CD14-positive monocyte (primary cell): ENCODE measurements around the gene AQP12B. TPM values are rescaled to one million over a fixed set of nuclear protein-coding genes. Genes with fewer than 3 reads are reported as not detected.

Experiments
- DNase-seq, 3 donors: peaks; one replicate each; pipeline ENCODE4 v3.0.0-alpha.2; 2011 to 2022
- H2AFZ ChIP-seq: 2 replicates; pipeline ENCODE4 v1.6.0; 2012; ENCODE audit warnings: mild to moderate bottlenecking, low read depth, low read length, inconsistent platforms; ENCODE audit not compliant: insufficient read depth, poor library complexity, severe bottlenecking
- H3K27ac ChIP-seq, 2 donors: 1 replicate in 1 of 2; 2 replicates in 1 of 2; pipeline ENCODE4 v1.5.1; 2012 to 2013; ENCODE audit warnings: low read length in 2 of 2, control low read depth in 1 of 2, inconsistent platforms in 1 of 2, low read depth in 1 of 2, mild to moderate bottlenecking in 1 of 2
- H3K27me3 ChIP-seq, 2 donors: one replicate each; pipeline versions ENCODE4 v1.6.0 to v1.6.1; 2011 to 2013; ENCODE audit warnings: low read length in 2 of 2; ENCODE audit not compliant: control insufficient read depth in 2 of 2, insufficient read depth in 2 of 2
- H3K36me3 ChIP-seq, 2 donors: replicated peaks in 1 of 2; 1 replicate in 1 of 2; 2 replicates in 1 of 2; pipeline versions ENCODE4 v1.5.1 to v1.6.1; 2012 to 2013; ENCODE audit warnings: low read length in 2 of 2, control low read depth in 1 of 2, inconsistent platforms in 1 of 2, mild to moderate bottlenecking in 1 of 2; ENCODE audit not compliant: insufficient read depth in 2 of 2, control insufficient read depth in 1 of 2
- H3K4me1 ChIP-seq, 2 donors: 1 replicate in 1 of 2; 2 replicates in 1 of 2; pipeline versions ENCODE4 v1.5.1 to v1.6.1; 2012 to 2013; ENCODE audit warnings: low read length in 2 of 2, control low read depth in 1 of 2, inconsistent platforms in 1 of 2, mild to moderate bottlenecking in 1 of 2, moderate library complexity in 1 of 2; ENCODE audit not compliant: insufficient read depth in 2 of 2, control insufficient read depth in 1 of 2
- H3K4me2 ChIP-seq: replicated peaks from 2 replicates; pipeline ENCODE3; 2012; ENCODE audit warnings: low read length, moderate library complexity, mild to moderate bottlenecking; ENCODE audit not compliant: poor library complexity, severe bottlenecking; ENCODE audit errors: extremely low read depth
- H3K4me3 ChIP-seq, 3 experiments: fragments of 200-600 bp in 1 of 3; sonication (generic) in 1 of 3; replicated peaks in 1 of 3; 1 replicate in 2 of 3; 2 replicates in 1 of 3; pipeline ENCODE4 v1.5.1; 2011 to 2013; ENCODE audit warnings: low read length in 3 of 3, mild to moderate bottlenecking in 3 of 3, control low read depth in 2 of 3, low read depth in 2 of 3, inconsistent platforms in 1 of 3, moderate library complexity in 1 of 3
- H3K79me2 ChIP-seq: 2 replicates; pipeline ENCODE4 v1.6.0; 2012; ENCODE audit warnings: mild to moderate bottlenecking, control low read depth, inconsistent platforms, low read length, moderate library complexity; ENCODE audit not compliant: insufficient read depth
- H3K9ac ChIP-seq: 2 replicates; pipeline ENCODE4 v1.6.0; 2017; ENCODE audit warnings: low read length, mild to moderate bottlenecking; ENCODE audit not compliant: insufficient read depth, poor library complexity, severe bottlenecking
- H3K9me3 ChIP-seq, 2 donors: replicated peaks in 1 of 2; 1 replicate in 1 of 2; 2 replicates in 1 of 2; pipeline versions ENCODE4 v1.5.1 to v1.6.1; 2012 to 2013; ENCODE audit warnings: low read length in 2 of 2, control low read depth in 1 of 2; ENCODE audit not compliant: control insufficient read depth in 1 of 2, insufficient read depth in 1 of 2
- H4K20me1 ChIP-seq: 2 replicates; pipeline ENCODE4 v1.6.0; 2012; ENCODE audit warnings: mild to moderate bottlenecking, low read length, control low read depth, moderate library complexity; ENCODE audit not compliant: insufficient read depth
- H3K27ac Mint-ChIP-seq, 7 donors: one replicate each; pipeline ENCODE4 v1.8.0; 2020; ENCODE audit warnings: mild to moderate bottlenecking in 7 of 7, mixed read lengths in 7 of 7, moderate library complexity in 6 of 7, inconsistent platforms in 2 of 7
- H3K27me3 Mint-ChIP-seq, 3 donors: one replicate each; pipeline ENCODE4 v1.8.0; 2021 to 2022; ENCODE audit warnings: low read depth in 3 of 3, mild to moderate bottlenecking in 3 of 3, mixed read lengths in 3 of 3, moderate library complexity in 3 of 3, inconsistent platforms in 1 of 3
- H3K36me3 Mint-ChIP-seq, 2 donors: one replicate each; pipeline ENCODE4 v1.8.0; 2020; ENCODE audit warnings: mixed read lengths in 2 of 2, inconsistent platforms in 1 of 2, mild to moderate bottlenecking in 1 of 2
- H3K4me1 Mint-ChIP-seq: one replicate; pipeline ENCODE4 v1.8.0; 2020; ENCODE audit warnings: mild to moderate bottlenecking, mixed read lengths
- H3K4me3 Mint-ChIP-seq, 2 donors: one replicate each; pipeline ENCODE4 v1.8.0; 2020; ENCODE audit warnings: mild to moderate bottlenecking in 2 of 2, mixed read lengths in 2 of 2, moderate library complexity in 1 of 2
- H3K9me3 Mint-ChIP-seq, 7 donors: one replicate each; pipeline ENCODE4 v1.8.0; 2020 to 2022; ENCODE audit warnings: mixed read lengths in 7 of 7, mild to moderate bottlenecking in 6 of 7, moderate library complexity in 6 of 7, inconsistent platforms in 2 of 7
- WGBS: methylation state at CpG from one replicate; pipeline ENCODE4 v1.1.5; 2013; ENCODE audit warnings: missing lambda C conversion rate; ENCODE audit not compliant: insufficient coverage; 5-methylcytosine and 5-hydroxymethylcytosine counted together
- intact Hi-C, 2 donors: fragments of 100-400 bp; cut with micrococcal nuclease; formaldehyde crosslinking; loops; one replicate each; pipeline versions ENCODE4 v1.15.0 to v1.15.1; 2023
- polyA plus RNA-seq, 3 donors: library from polyadenylated mRNA; depleted of rRNA in 1 of 3; unstranded in 2 of 3; stranded (reverse) in 1 of 3; fragments of 300-500 nt in 2 of 3; fragments of >200 nt in 1 of 3; fragmentation: Illumina TruSeq in 2 of 3; gene quantifications; 1 replicate in 2 of 3; 2 replicates in 1 of 3; pipeline ENCODE4 v1.2.3, GENCODE V29; 2012 to 2021
- TF ChIP-seq, protein P1 (sequence below): fragments of 200-600 bp; IDR thresholded peaks from one replicate; pipeline ENCODE4 v1.8.0; 2022; ENCODE audit warnings: antibody characterized with exemption, mild to moderate bottlenecking

The AQP12B gene
- polyA plus RNA-seq, 3 donors, result not detected

DNA sequence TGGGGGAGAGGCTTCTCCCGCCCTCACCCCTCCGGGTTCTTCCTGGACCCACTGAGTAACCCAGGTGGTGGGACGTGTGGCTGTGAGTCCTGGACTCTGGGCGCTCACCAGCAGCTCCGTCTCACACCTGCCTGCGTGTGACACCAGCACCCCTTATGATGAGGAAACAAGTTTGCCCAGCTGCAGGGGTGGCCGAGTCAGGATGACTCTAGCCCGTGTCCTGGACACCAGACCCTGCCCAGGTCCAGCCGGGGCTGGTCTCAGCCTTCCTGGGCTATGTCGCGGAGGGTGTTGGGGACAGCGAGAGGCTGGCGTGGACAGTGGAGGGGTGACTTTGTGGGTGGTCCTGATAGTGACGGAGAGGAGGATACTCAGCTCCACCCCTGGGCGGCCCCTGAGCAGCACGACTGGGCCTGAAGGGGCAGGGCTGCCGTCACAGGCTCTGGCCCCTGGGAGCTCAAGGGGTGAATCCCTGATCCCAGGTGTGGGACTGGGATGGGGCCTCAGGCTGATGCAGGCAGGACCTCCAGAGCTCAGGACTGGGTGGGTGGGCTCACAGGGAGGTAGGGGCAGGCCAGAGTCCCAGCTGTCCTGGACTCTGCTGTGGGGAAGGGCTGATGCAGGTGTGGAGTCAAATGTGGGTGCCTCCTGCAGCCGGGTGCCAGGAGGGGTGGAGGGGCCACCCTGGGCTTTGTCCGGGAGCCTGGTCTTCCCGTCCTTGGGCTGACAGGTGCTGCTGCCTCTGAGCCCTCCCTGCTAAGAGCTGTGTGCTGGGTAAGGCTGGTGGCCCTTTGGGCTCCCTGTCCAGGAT is 53.7 kb downstream of the AQP12B start:
- Mint-ChIP-seq H3K9me3 (peaks cover 11 to 24% (median 18%) of the 10 kb centered on the region in 7 donors), H3K36me3 (peaks cover 23 to 44% of the 10 kb centered on the region in 2 donors), H3K27ac (no peak overlapping the region), H3K4me3 (no peak overlapping the region), H3K27me3 (peaks cover 0 to 3% (median under 1%) of the 10 kb centered on the region in 3 donors), H3K4me1 (peaks cover 32% of the 10 kb centered on the region)
- intact Hi-C loops, result loop anchor here in 1 of 2 donors (5.0 kb wide), 1 partner anchor 67 kb away; the partner anchor contains the start of gene DUSP28
- Histone ChIP-seq H3K9me3 (peaks cover 10 to 16% of the 10 kb centered on the region in 2 donors), H3K4me2 (no peak overlapping the region), H3K27ac (no peak overlapping the region), H4K20me1 (peaks cover 6% of the 10 kb centered on the region), H3K4me3 (no peak overlapping the region), H3K36me3 (peaks cover 34 to 35% of the 10 kb centered on the region in 2 donors), H3K79me2 (peaks cover 19% of the 10 kb centered on the region), H3K4me1 (peaks cover 37 to 42% of the 10 kb centered on the region in 2 donors), H2AFZ (no peak overlapping the region), H3K27me3 (no peaks in the 10 kb centered on the region), H3K9ac (no peak overlapping the region)
- TF ChIP-seq, protein P1, sequence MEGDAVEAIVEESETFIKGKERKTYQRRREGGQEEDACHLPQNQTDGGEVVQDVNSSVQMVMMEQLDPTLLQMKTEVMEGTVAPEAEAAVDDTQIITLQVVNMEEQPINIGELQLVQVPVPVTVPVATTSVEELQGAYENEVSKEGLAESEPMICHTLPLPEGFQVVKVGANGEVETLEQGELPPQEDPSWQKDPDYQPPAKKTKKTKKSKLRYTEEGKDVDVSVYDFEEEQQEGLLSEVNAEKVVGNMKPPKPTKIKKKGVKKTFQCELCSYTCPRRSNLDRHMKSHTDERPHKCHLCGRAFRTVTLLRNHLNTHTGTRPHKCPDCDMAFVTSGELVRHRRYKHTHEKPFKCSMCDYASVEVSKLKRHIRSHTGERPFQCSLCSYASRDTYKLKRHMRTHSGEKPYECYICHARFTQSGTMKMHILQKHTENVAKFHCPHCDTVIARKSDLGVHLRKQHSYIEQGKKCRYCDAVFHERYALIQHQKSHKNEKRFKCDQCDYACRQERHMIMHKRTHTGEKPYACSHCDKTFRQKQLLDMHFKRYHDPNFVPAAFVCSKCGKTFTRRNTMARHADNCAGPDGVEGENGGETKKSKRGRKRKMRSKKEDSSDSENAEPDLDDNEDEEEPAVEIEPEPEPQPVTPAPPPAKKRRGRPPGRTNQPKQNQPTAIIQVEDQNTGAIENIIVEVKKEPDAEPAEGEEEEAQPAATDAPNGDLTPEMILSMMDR, result no peak
- WGBS, result 94% methylated on average over 17 of the region's 20 CpGs
- peak in 1 of 3 donors; percentile 8 for DNase-seq

DNA sequence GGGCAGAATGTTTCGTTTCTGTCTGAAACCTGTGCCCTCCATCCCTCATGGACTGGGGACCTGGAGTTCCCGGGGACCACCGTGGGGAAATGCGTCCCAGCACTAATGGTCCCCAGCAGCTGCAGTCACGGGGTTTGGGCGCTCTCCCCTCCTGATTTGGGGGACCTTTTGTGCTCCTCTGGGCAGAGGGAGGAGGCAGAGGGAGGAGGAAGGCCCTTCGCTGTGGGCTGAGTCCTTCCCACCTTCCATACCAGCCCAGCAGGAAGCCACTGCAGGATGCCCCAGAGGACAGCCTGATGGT is 54.2 kb downstream of the AQP12B start:
- intact Hi-C loops, result loop anchor here in 1 of 2 donors (5.0 kb wide), 1 partner anchor 66 kb away; the partner anchor contains the start of gene DUSP28
- DNase-seq, result no peak
- H3K27ac Mint-ChIP-seq, result no peak overlapping the region
- peaks cover 43 to 47% of the 10 kb centered on the region in 2 donors for H3K4me1 ChIP-seq
- H3K79me2 ChIP-seq, result peaks cover 19% of the 10 kb centered on the region
- no peak overlapping the region for H3K4me3 ChIP-seq
- H3K4me2 ChIP-seq, result no peak overlapping the region
- no peak overlapping the region for H2AFZ ChIP-seq
- H3K36me3 Mint-ChIP-seq, result peaks cover 23 to 44% of the 10 kb centered on the region in 2 donors
- peaks cover 7 to 18% (median 12%) of the 10 kb centered on the region in 7 donors for H3K9me3 Mint-ChIP-seq
- H3K9me3 ChIP-seq, result peaks cover 4 to 11% of the 10 kb centered on the region in 2 donors
- 100% methylated on average over 4 of the region's 7 CpGs for WGBS
- peaks cover 34 to 35% of the 10 kb centered on the region in 2 donors for H3K36me3 ChIP-seq
- peaks cover 35% of the 10 kb centered on the region for H3K4me1 Mint-ChIP-seq
- peaks cover 6% of the 10 kb centered on the region for H4K20me1 ChIP-seq
- TF ChIP-seq, protein P1, result no peak
- H3K9ac ChIP-seq, result no peak overlapping the region
- H3K4me3 Mint-ChIP-seq, result no peak overlapping the region
- H3K27me3 Mint-ChIP-seq, result peaks cover 0 to 3% (median 0%) of the 10 kb centered on the region in 3 donors
- H3K27ac ChIP-seq, result no peak overlapping the region
- H3K27me3 ChIP-seq, result no peaks in the 10 kb centered on the region
